ENCODE results near the gene TNC.

The TNC gene

GRCh38 chr9:115142517-115143270, 24.7 kb upstream of the TNC start:
- DNase-seq: no peak
- Histone ChIP-seq H3K4ac (ENCODE audit: low read depth, low read length) (no peak overlapping the region), H3K9ac (ENCODE audit: low read length) (no peak overlapping the region), H2BK15ac (replicated peaks; ENCODE audit: low read depth) (no peak overlapping the region), H3K4me3 (ENCODE audit: low read length) (no peak overlapping the region), H3K56ac (ENCODE audit: low read length) (no peak overlapping the region), H3K27ac (ENCODE audit: low read depth, low read length) (no peak overlapping the region), H3K4me2 (ENCODE audit: low read length) (no peak overlapping the region), H2AK5ac (ENCODE audit: low read length) (no peak overlapping the region), H4K5ac (ENCODE audit: low read length) (no peak overlapping the region), H3K79me2 (ENCODE audit: control insufficient read depth, insufficient read depth, low read length) (no peaks in the 10 kb centered on the region), H2BK120ac (ENCODE audit: low read depth, low read length) (no peak overlapping the region), H3K23ac (ENCODE audit: low read length) (no peak overlapping the region), H3K27me3 (ENCODE audit: insufficient read depth, low read length, poor library complexity) (no peaks in the 10 kb centered on the region), H3K18ac (ENCODE audit: low read length) (no peak overlapping the region), H4K8ac (ENCODE audit: low read depth, low read length) (no peak overlapping the region), H2BK5ac (ENCODE audit: low read length) (no peak overlapping the region), H3K4me1 (ENCODE audit: control insufficient read depth, low read depth, low read length) (no peaks in the 10 kb centered on the region), H3K36me3 (ENCODE audit: control insufficient read depth, insufficient read depth, low read length) (no peaks in the 10 kb centered on the region), H3K79me1 (ENCODE audit: low read length) (no peaks in the 10 kb centered on the region)
- WGBS (ENCODE audit: extremely low coverage, insufficient coverage, low lambda C conversion rate): no CpG with 5 or more reads among the region's 6 CpGs

- Histone ChIP-seq H3K36me3 (ENCODE audit: control insufficient read depth, insufficient read depth, low read length) (no peaks in the 10 kb centered on the region), H3K4me2 (ENCODE audit: low read length) (no peak overlapping the region), H4K5ac (ENCODE audit: low read length) (no peak overlapping the region), H3K27ac (ENCODE audit: low read depth, low read length) (no peak overlapping the region), H3K4me3 (ENCODE audit: low read length) (no peak overlapping the region), H3K4me1 (ENCODE audit: control insufficient read depth, low read depth, low read length) (no peaks in the 10 kb centered on the region), H2BK5ac (ENCODE audit: low read length) (no peak overlapping the region), H3K27me3 (ENCODE audit: insufficient read depth, low read length, poor library complexity) (no peaks in the 10 kb centered on the region), H3K18ac (ENCODE audit: low read length) (no peak overlapping the region), H3K23ac (ENCODE audit: low read length) (no peak overlapping the region), H2BK15ac (replicated peaks; ENCODE audit: low read depth) (no peak overlapping the region), H3K79me2 (ENCODE audit: control insufficient read depth, insufficient read depth, low read length) (no peaks in the 10 kb centered on the region), H2BK120ac (ENCODE audit: low read depth, low read length) (no peak overlapping the region), H3K56ac (ENCODE audit: low read length) (no peak overlapping the region), H2AK5ac (ENCODE audit: low read length) (no peak overlapping the region), H4K8ac (ENCODE audit: low read depth, low read length) (no peak overlapping the region), H3K79me1 (ENCODE audit: low read length) (no peaks in the 10 kb centered on the region), H3K9ac (ENCODE audit: low read length) (no peak overlapping the region), H3K4ac (ENCODE audit: low read depth, low read length) (no peak overlapping the region)
- no peak for DNase-seq
These were observed 24.1 kb upstream of the TNC start for GRCh38 chr9:115142090-115142489.

- Histone ChIP-seq H3K4me3 (ENCODE audit: low read length) (no peak overlapping the region), H4K5ac (ENCODE audit: low read length) (no peak overlapping the region), H3K56ac (ENCODE audit: low read length) (no peak overlapping the region)
These were observed 23.7 kb upstream of the TNC start for GRCh38 chr9:115141612-115142011.

GRCh38 chr9:115138151-115138550, 20.2 kb upstream of the TNC start:
- Histone ChIP-seq H2BK5ac (ENCODE audit: low read length) (no peak overlapping the region), H2BK15ac (replicated peaks; ENCODE audit: low read depth) (no peak overlapping the region), H3K56ac (ENCODE audit: low read length) (no peak overlapping the region), H3K79me2 (ENCODE audit: control insufficient read depth, insufficient read depth, low read length) (no peaks in the 10 kb centered on the region), H2BK120ac (ENCODE audit: low read depth, low read length) (no peak overlapping the region), H3K18ac (ENCODE audit: low read length) (no peak overlapping the region), H4K8ac (ENCODE audit: low read depth, low read length) (no peak overlapping the region), H3K4me2 (ENCODE audit: low read length) (no peak overlapping the region), H3K4me3 (ENCODE audit: low read length) (no peak overlapping the region), H3K27ac (ENCODE audit: low read depth, low read length) (no peak overlapping the region), H3K4me1 (ENCODE audit: control insufficient read depth, low read depth, low read length) (no peaks in the 10 kb centered on the region), H4K5ac (ENCODE audit: low read length) (no peak overlapping the region), H3K4ac (ENCODE audit: low read depth, low read length) (peak overlapping the region; percentile 67), H3K79me1 (ENCODE audit: low read length) (no peaks in the 10 kb centered on the region), H3K23ac (ENCODE audit: low read length) (no peak overlapping the region), H3K27me3 (ENCODE audit: insufficient read depth, low read length, poor library complexity) (no peaks in the 10 kb centered on the region), H2AK5ac (ENCODE audit: low read length) (no peak overlapping the region), H3K9ac (ENCODE audit: low read length) (no peak overlapping the region), H3K36me3 (ENCODE audit: control insufficient read depth, insufficient read depth, low read length) (no peaks in the 10 kb centered on the region)
- WGBS (ENCODE audit: extremely low coverage, insufficient coverage, low lambda C conversion rate): no CpG with 5 or more reads among the region's 2 CpGs
- no peak for DNase-seq

More at GRCh38 chr9:115141612-115142011, 23.7 kb upstream of the TNC start:
- H3K9ac ChIP-seq (ENCODE audit: low read length): no peak overlapping the region
- peak overlapping the region; percentile 88 for H2BK120ac ChIP-seq (ENCODE audit: low read depth, low read length)
- no peaks in the 10 kb centered on the region for H3K4me1 ChIP-seq (ENCODE audit: control insufficient read depth, low read depth, low read length)
- H3K27me3 ChIP-seq (ENCODE audit: insufficient read depth, low read length, poor library complexity): no peaks in the 10 kb centered on the region
- no peak overlapping the region for H4K8ac ChIP-seq (ENCODE audit: low read depth, low read length)
- no CpG with 5 or more reads among the region's 3 CpGs for WGBS (ENCODE audit: extremely low coverage, insufficient coverage, low lambda C conversion rate)
- H3K4ac ChIP-seq (ENCODE audit: low read depth, low read length): peak overlapping the region; percentile 16
- no peak overlapping the region for H3K27ac ChIP-seq (ENCODE audit: low read depth, low read length)
- peak overlapping the region; percentile 68 for H3K18ac ChIP-seq (ENCODE audit: low read length)
- H2AK5ac ChIP-seq (ENCODE audit: low read length): no peak overlapping the region
- H3K36me3 ChIP-seq (ENCODE audit: control insufficient read depth, insufficient read depth, low read length): no peaks in the 10 kb centered on the region
- H3K4me2 ChIP-seq (ENCODE audit: low read length): no peak overlapping the region
- H2BK15ac ChIP-seq (replicated peaks; ENCODE audit: low read depth): peak overlapping the region; percentile 96
- H2BK5ac ChIP-seq (ENCODE audit: low read length): no peak overlapping the region
- no peaks in the 10 kb centered on the region for H3K79me1 ChIP-seq (ENCODE audit: low read length)
- H3K23ac ChIP-seq (ENCODE audit: low read length): no peak overlapping the region
- DNase-seq: no peak
- H3K79me2 ChIP-seq (ENCODE audit: control insufficient read depth, insufficient read depth, low read length): no peaks in the 10 kb centered on the region

GRCh38 chr9:115137526-115137925, 19.6 kb upstream of the TNC start:
- H3K79me2 ChIP-seq (ENCODE audit: control insufficient read depth, insufficient read depth, low read length): no peaks in the 10 kb centered on the region
- peak overlapping the region; percentile 59 for H2BK15ac ChIP-seq (replicated peaks; ENCODE audit: low read depth)
- H3K56ac ChIP-seq (ENCODE audit: low read length): no peak overlapping the region
- H3K79me1 ChIP-seq (ENCODE audit: low read length): no peaks in the 10 kb centered on the region
- peak overlapping the region; percentile 76 for H2BK120ac ChIP-seq (ENCODE audit: low read depth, low read length)
- DNase-seq: peak; percentile 56
- H3K27ac ChIP-seq (ENCODE audit: low read depth, low read length): no peak overlapping the region
- WGBS (ENCODE audit: extremely low coverage, insufficient coverage, low lambda C conversion rate): no CpG with 5 or more reads among the region's 2 CpGs
- no peaks in the 10 kb centered on the region for H3K4me1 ChIP-seq (ENCODE audit: control insufficient read depth, low read depth, low read length)
- no peak overlapping the region for H3K4me2 ChIP-seq (ENCODE audit: low read length)
- no peak overlapping the region for H4K5ac ChIP-seq (ENCODE audit: low read length)
- H3K4ac ChIP-seq (ENCODE audit: low read depth, low read length): no peak overlapping the region
- no peak overlapping the region for H3K23ac ChIP-seq (ENCODE audit: low read length)
- H3K18ac ChIP-seq (ENCODE audit: low read length): no peak overlapping the region
- H3K36me3 ChIP-seq (ENCODE audit: control insufficient read depth, insufficient read depth, low read length): no peaks in the 10 kb centered on the region
- H2AK5ac ChIP-seq (ENCODE audit: low read length): no peak overlapping the region
- no peaks in the 10 kb centered on the region for H3K27me3 ChIP-seq (ENCODE audit: insufficient read depth, low read length, poor library complexity)
- H2BK5ac ChIP-seq (ENCODE audit: low read length): no peak overlapping the region
- no peak overlapping the region for H3K4me3 ChIP-seq (ENCODE audit: low read length)
- no peak overlapping the region for H3K9ac ChIP-seq (ENCODE audit: low read length)
- no peak overlapping the region for H4K8ac ChIP-seq (ENCODE audit: low read depth, low read length)
